Neural crest cell (in vitro differentiated cells): Measurements from ENCODE around the gene GALNT9. TPM values are rescaled to one million over a fixed set of nuclear protein-coding genes. Genes with fewer than 3 reads are reported as not detected.
"Not testable (repeated sequence)": the region's sequence is repeated elsewhere in the genome, so short reads cannot be mapped to it uniquely, and the experiment has no call there.

Experiments used
- DNase-seq: peaks from one replicate; pipeline ENCODE4 v3.0.0; 2021; ENCODE audit warnings: low read depth, mixed read lengths, low spot score
- H3K27ac Mint-ChIP-seq: one replicate; pipeline ENCODE4 v1.8.0; 2021; ENCODE audit warnings: mild to moderate bottlenecking, mixed read lengths; ENCODE audit not compliant: unreplicated experiment
- H3K27me3 Mint-ChIP-seq: 2 replicates; pipeline ENCODE4 v1.8.0; 2021; ENCODE audit warnings: low read depth, mild to moderate bottlenecking, mixed read lengths
- H3K36me3 Mint-ChIP-seq: 2 replicates; pipeline ENCODE4 v1.8.0; 2021; ENCODE audit warnings: low read depth, mild to moderate bottlenecking, mixed read lengths
- H3K4me1 Mint-ChIP-seq: 2 replicates; pipeline ENCODE4 v1.8.0; 2021; ENCODE audit warnings: mixed read lengths
- H3K4me3 Mint-ChIP-seq: one replicate; pipeline ENCODE4 v1.8.0; 2021; ENCODE audit warnings: mild to moderate bottlenecking, mixed read lengths
- H3K9me3 Mint-ChIP-seq: 2 replicates; pipeline ENCODE4 v1.8.0; 2021; ENCODE audit warnings: mixed read lengths
- long read RNA-seq: library from polyadenylated mRNA; unstranded; transcript quantifications from one replicate; pipeline ENCODE4 v2.0.0, GENCODE V29; 2020
- total RNA-seq: library from RNA; stranded (reverse); gene quantifications from 2 replicates; pipeline ENCODE4 v1.2.1, GENCODE V29; 2021
- TF ChIP-seq, protein P1 (sequence below): fragments of 200-600 bp; sonication (generic); conservative IDR thresholded peaks from 2 replicates; pipeline ENCODE4 v1.5.0; 2021; ENCODE audit warnings: antibody characterized with exemption, mild to moderate bottlenecking

The GALNT9 gene
- total RNA-seq, result 0.43 and 1.3 TPM in 2 replicates
- long read RNA-seq, result 0 reads

DNA sequence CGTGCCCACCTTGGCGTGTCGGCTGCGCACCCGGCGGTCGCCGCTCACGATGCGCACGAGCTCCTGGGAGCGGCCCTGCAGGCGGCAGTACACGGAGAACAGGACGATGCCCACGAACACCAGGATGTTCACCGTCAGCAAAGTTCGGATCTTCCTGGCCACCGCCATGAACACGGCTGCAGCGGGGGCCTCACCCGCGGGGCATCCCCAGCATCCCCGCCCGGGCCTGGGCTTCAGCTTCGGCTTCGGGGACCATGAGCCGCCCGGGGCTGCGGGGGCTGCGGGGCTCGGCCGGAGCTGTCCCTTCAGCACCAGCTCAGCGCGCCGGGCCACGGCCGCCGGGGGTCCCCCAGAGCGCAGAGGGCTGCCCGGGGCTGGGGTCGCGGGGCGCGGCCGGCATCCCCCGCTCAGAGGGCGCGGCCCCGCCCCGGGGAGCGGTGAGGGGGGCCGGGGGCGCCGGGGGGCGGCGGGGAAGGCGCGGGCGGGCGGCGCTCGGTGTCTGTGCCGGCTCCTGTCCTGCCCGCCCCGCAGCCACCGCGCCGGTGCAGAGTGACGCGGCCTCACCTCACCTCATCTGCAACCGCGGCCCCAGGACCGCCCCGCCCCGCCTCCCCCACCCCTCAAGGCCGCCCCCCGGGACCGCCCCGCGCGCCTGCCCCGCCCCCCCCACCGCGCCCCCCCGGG, at the start of gene GALNT9:
TSS of gene GALNT9 (minus strand) at position 554 of the 684 bp plus-strand sequence. CDS start at position 168, 386 bp downstream.
- H3K4me3 Mint-ChIP-seq, result peak within 1 kb of the TSS; percentile 9
- TF ChIP-seq, protein P1, sequence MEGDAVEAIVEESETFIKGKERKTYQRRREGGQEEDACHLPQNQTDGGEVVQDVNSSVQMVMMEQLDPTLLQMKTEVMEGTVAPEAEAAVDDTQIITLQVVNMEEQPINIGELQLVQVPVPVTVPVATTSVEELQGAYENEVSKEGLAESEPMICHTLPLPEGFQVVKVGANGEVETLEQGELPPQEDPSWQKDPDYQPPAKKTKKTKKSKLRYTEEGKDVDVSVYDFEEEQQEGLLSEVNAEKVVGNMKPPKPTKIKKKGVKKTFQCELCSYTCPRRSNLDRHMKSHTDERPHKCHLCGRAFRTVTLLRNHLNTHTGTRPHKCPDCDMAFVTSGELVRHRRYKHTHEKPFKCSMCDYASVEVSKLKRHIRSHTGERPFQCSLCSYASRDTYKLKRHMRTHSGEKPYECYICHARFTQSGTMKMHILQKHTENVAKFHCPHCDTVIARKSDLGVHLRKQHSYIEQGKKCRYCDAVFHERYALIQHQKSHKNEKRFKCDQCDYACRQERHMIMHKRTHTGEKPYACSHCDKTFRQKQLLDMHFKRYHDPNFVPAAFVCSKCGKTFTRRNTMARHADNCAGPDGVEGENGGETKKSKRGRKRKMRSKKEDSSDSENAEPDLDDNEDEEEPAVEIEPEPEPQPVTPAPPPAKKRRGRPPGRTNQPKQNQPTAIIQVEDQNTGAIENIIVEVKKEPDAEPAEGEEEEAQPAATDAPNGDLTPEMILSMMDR, result no peak
- peak; percentile 30 for DNase-seq
- H3K27me3 Mint-ChIP-seq, result peaks cover 74% of the 10 kb centered on the region
- no peak within 1 kb of the TSS for H3K27ac Mint-ChIP-seq
- H3K4me1 Mint-ChIP-seq, result peaks cover 13% of the 10 kb centered on the region
- H3K9me3 Mint-ChIP-seq, result no peaks in the 10 kb centered on the region
- H3K36me3 Mint-ChIP-seq, result no peaks in the 10 kb centered on the region

DNA sequence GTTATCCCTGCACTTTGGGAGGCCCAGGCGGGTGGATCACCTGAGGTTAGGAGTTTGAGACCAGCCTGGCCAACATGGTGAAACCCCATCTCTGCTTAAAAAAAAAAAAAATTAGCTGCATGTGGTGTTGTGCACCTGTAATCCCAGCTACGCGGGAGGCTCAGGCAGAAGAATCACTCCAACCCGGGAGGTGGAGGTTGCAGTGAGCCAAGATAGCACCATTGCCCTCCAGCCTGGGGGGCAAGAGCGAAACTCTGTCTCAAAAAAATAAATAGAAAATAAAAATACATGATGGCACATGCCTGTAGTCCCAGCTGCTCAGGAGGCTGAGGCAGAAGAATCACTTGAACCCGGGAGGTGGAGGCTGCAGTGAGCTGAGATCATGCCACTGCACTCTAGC, 49.7 kb upstream of the GALNT9 start:
- H3K27me3 Mint-ChIP-seq, result peaks cover 51% of the 10 kb centered on the region
- H3K4me3 Mint-ChIP-seq, H3K36me3 Mint-ChIP-seq, DNase-seq, H3K4me1 Mint-ChIP-seq, H3K9me3 Mint-ChIP-seq, H3K27ac Mint-ChIP-seq: not testable (repeated sequence)

DNA sequence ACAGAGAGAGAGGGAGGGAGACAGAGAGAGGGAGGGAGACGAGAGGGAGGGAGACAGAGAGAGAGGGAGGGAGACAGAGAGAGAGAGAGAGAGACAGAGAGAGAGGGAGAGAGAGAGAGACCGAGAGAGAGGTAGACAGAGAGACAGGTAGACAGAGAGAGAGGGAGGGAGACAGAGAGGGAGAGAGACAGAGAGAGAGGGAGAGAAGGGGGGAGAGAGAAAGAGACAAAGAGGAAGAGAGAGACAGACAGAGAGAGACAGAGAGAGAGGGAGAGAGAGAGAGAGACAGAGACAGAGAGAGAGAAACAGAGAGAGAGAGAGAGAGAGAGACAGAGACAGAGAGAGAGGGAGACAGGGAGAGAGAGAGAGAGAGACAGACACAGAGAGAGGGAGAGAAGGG, 47.8 kb upstream of the GALNT9 start:
- H3K27me3 Mint-ChIP-seq, result peaks cover 69% of the 10 kb centered on the region
- no peak overlapping the region for H3K4me3 Mint-ChIP-seq
- TF ChIP-seq, protein P1, result no peak
- H3K9me3 Mint-ChIP-seq, result no peaks in the 10 kb centered on the region
- H3K4me1 Mint-ChIP-seq, result peaks cover 11% of the 10 kb centered on the region
- no peaks in the 10 kb centered on the region for H3K36me3 Mint-ChIP-seq
- DNase-seq, result no peak
- no peak overlapping the region for H3K27ac Mint-ChIP-seq

DNA sequence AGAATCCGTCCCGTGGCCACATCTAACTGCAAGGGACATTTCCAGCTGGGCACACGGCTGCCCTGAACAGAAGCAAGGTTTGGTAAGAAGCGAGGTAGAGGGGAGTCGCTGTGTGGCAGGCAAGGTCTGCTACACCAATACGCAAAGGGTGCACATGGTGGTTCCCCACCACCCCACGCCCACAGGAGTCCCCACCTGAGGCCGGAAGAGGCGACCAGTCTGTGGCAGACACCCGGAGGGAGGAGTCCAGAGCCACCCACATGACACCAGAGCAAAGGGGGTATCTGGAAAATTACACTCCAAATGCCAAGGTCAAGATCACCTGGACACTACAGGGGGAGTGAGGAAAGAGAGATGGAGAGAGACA, 47.1 kb upstream of the GALNT9 start:
- Mint-ChIP-seq H3K4me3 (no peak overlapping the region), H3K4me1 (peaks cover 11% of the 10 kb centered on the region), H3K27me3 (peaks cover 74% of the 10 kb centered on the region), H3K27ac (no peak overlapping the region), H3K9me3 (no peaks in the 10 kb centered on the region), H3K36me3 (no peaks in the 10 kb centered on the region)
- DNase-seq, result no peak
- TF ChIP-seq, protein P1, result no peak

DNA sequence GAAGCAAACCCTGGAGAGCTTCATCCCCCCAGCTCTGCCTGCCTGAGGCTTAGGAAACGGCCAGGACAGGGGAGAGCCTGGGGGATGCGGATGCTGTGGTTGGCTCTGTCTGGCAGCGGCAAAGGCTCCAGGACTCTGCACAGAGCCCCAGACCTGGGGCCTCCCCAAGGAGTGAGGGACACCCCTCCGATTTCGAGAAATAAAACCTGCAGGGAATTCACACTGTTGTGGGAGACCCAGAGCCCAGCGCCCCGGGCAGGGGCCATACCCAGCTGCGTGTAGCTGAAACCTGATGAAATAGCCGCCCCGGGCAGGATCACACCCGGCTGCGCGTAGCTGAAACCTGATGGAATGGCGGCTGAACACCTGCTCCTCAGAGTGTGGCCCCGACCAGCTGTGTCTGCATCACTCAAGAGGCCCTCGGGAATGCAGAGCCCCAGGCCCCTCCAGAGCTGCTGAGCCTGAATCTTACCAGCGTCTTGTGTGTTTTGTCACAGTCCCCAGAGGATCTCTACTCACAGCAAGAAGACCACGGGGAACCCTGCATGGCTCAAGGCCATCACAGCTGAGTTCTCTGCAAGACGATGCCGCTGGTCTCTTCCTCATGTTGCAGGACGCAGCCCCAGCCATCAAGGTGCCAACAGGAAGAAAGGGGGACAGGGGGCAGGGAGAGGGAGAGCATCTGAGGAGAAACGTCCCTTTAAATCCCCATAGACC, 46.5 kb upstream of the GALNT9 start:
- Mint-ChIP-seq H3K27me3 (peaks cover 80% of the 10 kb centered on the region), H3K4me1 (peaks cover 11% of the 10 kb centered on the region), H3K27ac (no peak overlapping the region), H3K4me3 (no peak overlapping the region), H3K9me3 (no peaks in the 10 kb centered on the region), H3K36me3 (no peaks in the 10 kb centered on the region)
- DNase-seq, result no peak
- TF ChIP-seq, protein P1, result no peak
